CD14-positive monocyte (primary cell): ENCODE measurements around the gene IDH2. TPM values are rescaled to one million over a fixed set of nuclear protein-coding genes. Genes with fewer than 3 reads are reported as not detected.

Experiments used
- DNase-seq, 3 donors: peaks; one replicate each; pipeline ENCODE4 v3.0.0-alpha.2; 2011 to 2022
- H2AFZ ChIP-seq: 2 replicates; pipeline ENCODE4 v1.6.0; 2012; ENCODE audit warnings: mild to moderate bottlenecking, low read depth, low read length, inconsistent platforms; ENCODE audit not compliant: insufficient read depth, poor library complexity, severe bottlenecking
- H3K27ac ChIP-seq, 2 donors: 1 replicate in 1 of 2; 2 replicates in 1 of 2; pipeline ENCODE4 v1.5.1; 2012 to 2013; ENCODE audit warnings: low read length in 2 of 2, control low read depth in 1 of 2, inconsistent platforms in 1 of 2, low read depth in 1 of 2, mild to moderate bottlenecking in 1 of 2
- H3K27me3 ChIP-seq, 2 donors: one replicate each; pipeline versions ENCODE4 v1.6.0 to v1.6.1; 2011 to 2013; ENCODE audit warnings: low read length in 2 of 2; ENCODE audit not compliant: control insufficient read depth in 2 of 2, insufficient read depth in 2 of 2
- H3K36me3 ChIP-seq, 2 donors: replicated peaks in 1 of 2; 1 replicate in 1 of 2; 2 replicates in 1 of 2; pipeline versions ENCODE4 v1.5.1 to v1.6.1; 2012 to 2013; ENCODE audit warnings: low read length in 2 of 2, control low read depth in 1 of 2, inconsistent platforms in 1 of 2, mild to moderate bottlenecking in 1 of 2; ENCODE audit not compliant: insufficient read depth in 2 of 2, control insufficient read depth in 1 of 2
- H3K4me1 ChIP-seq, 2 donors: 1 replicate in 1 of 2; 2 replicates in 1 of 2; pipeline versions ENCODE4 v1.5.1 to v1.6.1; 2012 to 2013; ENCODE audit warnings: low read length in 2 of 2, control low read depth in 1 of 2, inconsistent platforms in 1 of 2, mild to moderate bottlenecking in 1 of 2, moderate library complexity in 1 of 2; ENCODE audit not compliant: insufficient read depth in 2 of 2, control insufficient read depth in 1 of 2
- H3K4me2 ChIP-seq: replicated peaks from 2 replicates; pipeline ENCODE3; 2012; ENCODE audit warnings: low read length, moderate library complexity, mild to moderate bottlenecking; ENCODE audit not compliant: poor library complexity, severe bottlenecking; ENCODE audit errors: extremely low read depth
- H3K4me3 ChIP-seq, 3 experiments: fragments of 200-600 bp in 1 of 3; sonication (generic) in 1 of 3; replicated peaks in 1 of 3; 1 replicate in 2 of 3; 2 replicates in 1 of 3; pipeline ENCODE4 v1.5.1; 2011 to 2013; ENCODE audit warnings: low read length in 3 of 3, mild to moderate bottlenecking in 3 of 3, control low read depth in 2 of 3, low read depth in 2 of 3, inconsistent platforms in 1 of 3, moderate library complexity in 1 of 3
- H3K79me2 ChIP-seq: 2 replicates; pipeline ENCODE4 v1.6.0; 2012; ENCODE audit warnings: mild to moderate bottlenecking, control low read depth, inconsistent platforms, low read length, moderate library complexity; ENCODE audit not compliant: insufficient read depth
- H3K9ac ChIP-seq: 2 replicates; pipeline ENCODE4 v1.6.0; 2017; ENCODE audit warnings: low read length, mild to moderate bottlenecking; ENCODE audit not compliant: insufficient read depth, poor library complexity, severe bottlenecking
- H3K9me3 ChIP-seq, 2 donors: replicated peaks in 1 of 2; 1 replicate in 1 of 2; 2 replicates in 1 of 2; pipeline versions ENCODE4 v1.5.1 to v1.6.1; 2012 to 2013; ENCODE audit warnings: low read length in 2 of 2, control low read depth in 1 of 2; ENCODE audit not compliant: control insufficient read depth in 1 of 2, insufficient read depth in 1 of 2
- H4K20me1 ChIP-seq: 2 replicates; pipeline ENCODE4 v1.6.0; 2012; ENCODE audit warnings: mild to moderate bottlenecking, low read length, control low read depth, moderate library complexity; ENCODE audit not compliant: insufficient read depth
- H3K27ac Mint-ChIP-seq, 7 donors: one replicate each; pipeline ENCODE4 v1.8.0; 2020; ENCODE audit warnings: mild to moderate bottlenecking in 7 of 7, mixed read lengths in 7 of 7, moderate library complexity in 6 of 7, inconsistent platforms in 2 of 7
- H3K27me3 Mint-ChIP-seq, 3 donors: one replicate each; pipeline ENCODE4 v1.8.0; 2021 to 2022; ENCODE audit warnings: low read depth in 3 of 3, mild to moderate bottlenecking in 3 of 3, mixed read lengths in 3 of 3, moderate library complexity in 3 of 3, inconsistent platforms in 1 of 3
- H3K36me3 Mint-ChIP-seq, 2 donors: one replicate each; pipeline ENCODE4 v1.8.0; 2020; ENCODE audit warnings: mixed read lengths in 2 of 2, inconsistent platforms in 1 of 2, mild to moderate bottlenecking in 1 of 2
- H3K4me1 Mint-ChIP-seq: one replicate; pipeline ENCODE4 v1.8.0; 2020; ENCODE audit warnings: mild to moderate bottlenecking, mixed read lengths
- H3K4me3 Mint-ChIP-seq, 2 donors: one replicate each; pipeline ENCODE4 v1.8.0; 2020; ENCODE audit warnings: mild to moderate bottlenecking in 2 of 2, mixed read lengths in 2 of 2, moderate library complexity in 1 of 2
- H3K9me3 Mint-ChIP-seq, 7 donors: one replicate each; pipeline ENCODE4 v1.8.0; 2020 to 2022; ENCODE audit warnings: mixed read lengths in 7 of 7, mild to moderate bottlenecking in 6 of 7, moderate library complexity in 6 of 7, inconsistent platforms in 2 of 7
- CTCF ChIP-seq: fragments of 200-600 bp; IDR thresholded peaks from one replicate; pipeline ENCODE4 v1.8.0; 2022; ENCODE audit warnings: antibody characterized with exemption, mild to moderate bottlenecking
- WGBS: methylation state at CpG from one replicate; pipeline ENCODE4 v1.1.5; 2013; ENCODE audit warnings: missing lambda C conversion rate; ENCODE audit not compliant: insufficient coverage; 5-methylcytosine and 5-hydroxymethylcytosine counted together
- intact Hi-C, 2 donors: fragments of 100-400 bp; cut with micrococcal nuclease; formaldehyde crosslinking; loops; one replicate each; pipeline versions ENCODE4 v1.15.0 to v1.15.1; 2023
- polyA plus RNA-seq, 3 donors: library from polyadenylated mRNA; depleted of rRNA in 1 of 3; unstranded in 2 of 3; stranded (reverse) in 1 of 3; fragments of 300-500 nt in 2 of 3; fragments of >200 nt in 1 of 3; fragmentation: Illumina TruSeq in 2 of 3; gene quantifications; 1 replicate in 2 of 3; 2 replicates in 1 of 3; pipeline ENCODE4 v1.2.3, GENCODE V29; 2012 to 2021

Gene IDH2
- polyA plus RNA-seq, 3 donors, result 40.6 to 115 (median 82.2) TPM

- no peak for DNase-seq
- Histone ChIP-seq H3K4me1 (peaks cover 77 to 89% of the 10 kb centered on the region in 2 donors), H3K79me2 (peaks cover 100% of the 10 kb centered on the region), H3K9me3 (no peaks in the 10 kb centered on the region), H3K36me3 (peaks cover 13 to 44% of the 10 kb centered on the region in 2 donors), H3K4me3 (no peak overlapping the region), H3K9ac (no peak overlapping the region), H3K27me3 (no peaks in the 10 kb centered on the region), H3K27ac (peak overlapping the region in 1 of 2 donors; percentile 73), H3K4me2 (no peak overlapping the region), H2AFZ (no peak overlapping the region), H4K20me1 (peaks cover 4% of the 10 kb centered on the region)
- WGBS, result 99% methylated on average over 5 of the region's 12 CpGs
- Mint-ChIP-seq H3K4me3 (no peak overlapping the region), H3K36me3 (peaks cover 42 to 54% of the 10 kb centered on the region in 2 donors), H3K4me1 (peaks cover 81% of the 10 kb centered on the region), H3K9me3 (no peaks in the 10 kb centered on the region), H3K27me3 (no peaks in the 10 kb centered on the region), H3K27ac (peak overlapping the region in 3 of 7 donors; percentile 5 to 54 (median 22))
- intact Hi-C loops, result no loop called here
- TF ChIP-seq CTCF, result no peak
Observed at GRCh38 chr15:90042356-90042755, 59.9 kb downstream of the IDH2 start.

- Histone ChIP-seq H3K27me3 (no peaks in the 10 kb centered on the region), H3K4me1 (peaks cover 77 to 89% of the 10 kb centered on the region in 2 donors), H4K20me1 (no peaks in the 10 kb centered on the region), H3K9ac (no peak overlapping the region), H3K4me2 (peak overlapping the region; percentile 12), H3K27ac (peak overlapping the region; percentile 53 to 97), H3K4me3 (no peak overlapping the region), H3K36me3 (peaks cover 13 to 36% of the 10 kb centered on the region in 2 donors), H2AFZ (no peak overlapping the region), H3K9me3 (no peaks in the 10 kb centered on the region), H3K79me2 (peaks cover 95% of the 10 kb centered on the region)
- WGBS, result 55% methylated on average over 2 of the region's 6 CpGs
- Mint-ChIP-seq H3K4me1 (peaks cover 81% of the 10 kb centered on the region), H3K27ac (peak overlapping the region; percentile 77 to 99 (median 93)), H3K27me3 (no peaks in the 10 kb centered on the region), H3K4me3 (peak overlapping the region in 1 of 2 donors; percentile 51), H3K9me3 (no peaks in the 10 kb centered on the region), H3K36me3 (peaks cover 36 to 58% of the 10 kb centered on the region in 2 donors)
- intact Hi-C loops, result no loop called here
- TF ChIP-seq CTCF, result no peak
- no peak for DNase-seq
Observed at GRCh38 chr15:90040618-90041017, 61.6 kb downstream of the IDH2 start.
